ENCODE measurements around the gene SELENON. TPM values are rescaled to one million over a fixed set of nuclear protein-coding genes. Genes with fewer than 3 reads are reported as not detected.

SELENON gene
- total and polyA plus RNA-seq, 2 of the 8 experiments (the other 6 are each of a cell fraction or from before 2014, with no cell fraction given): 43.0 to 77.6 TPM

Other genes starting within 250 kb of the SELENON start
- gene MAN1C1, start 183.4 kb upstream of the SELENON start, total RNA-seq (2021; fragmentation: NEBNext Ultra II Directional; extraction: Animal tissue kit (Norgen Biotek cat#: 25700)): 7.7 and 7.8 TPM in 2 replicates
- 14.4 and 15.2 TPM in 2 replicates for gene MAN1C1, start 183.4 kb upstream of the SELENON start, polyA plus RNA-seq (2011; rRNA removed)
- 20.8 and 23.1 TPM in 2 replicates for gene MTFR1L, start 19.8 kb downstream of the SELENON start, total RNA-seq (2021; fragmentation: NEBNext Ultra II Directional; extraction: Animal tissue kit (Norgen Biotek cat#: 25700))
- 23.1 and 39.9 TPM in 2 replicates for gene MTFR1L, start 19.8 kb downstream of the SELENON start, polyA plus RNA-seq (2011; rRNA removed)
- gene AUNIP, start 59.3 kb downstream of the SELENON start, total RNA-seq (2021; fragmentation: NEBNext Ultra II Directional; extraction: Animal tissue kit (Norgen Biotek cat#: 25700)): 22.9 and 23.2 TPM in 2 replicates
- 15.4 and 18.6 TPM in 2 replicates for gene AUNIP, start 59.3 kb downstream of the SELENON start, polyA plus RNA-seq (2011; rRNA removed)
- 7.3 and 7.7 TPM in 2 replicates for gene PAQR7, start 75.5 kb downstream of the SELENON start, total RNA-seq (2021; fragmentation: NEBNext Ultra II Directional; extraction: Animal tissue kit (Norgen Biotek cat#: 25700))
- 7.4 and 9.0 TPM in 2 replicates for gene PAQR7, start 75.5 kb downstream of the SELENON start, polyA plus RNA-seq (2011; rRNA removed)
- gene STMN1, start 106.2 kb downstream of the SELENON start, total RNA-seq (2021; fragmentation: NEBNext Ultra II Directional; extraction: Animal tissue kit (Norgen Biotek cat#: 25700)): 561 and 564 TPM in 2 replicates
- 78.4 and 116 TPM in 2 replicates for gene STMN1, start 106.2 kb downstream of the SELENON start, polyA plus RNA-seq (2011; rRNA removed)
- 7.6 and 9.3 TPM in 2 replicates for gene PAFAH2, start 197.9 kb downstream of the SELENON start, total RNA-seq (2021; fragmentation: NEBNext Ultra II Directional; extraction: Animal tissue kit (Norgen Biotek cat#: 25700))
- 7.7 and 15.6 TPM in 2 replicates for gene PAFAH2, start 197.9 kb downstream of the SELENON start, polyA plus RNA-seq (2011; rRNA removed)
- gene EXTL1, start 221.6 kb downstream of the SELENON start, total RNA-seq (2021; fragmentation: NEBNext Ultra II Directional; extraction: Animal tissue kit (Norgen Biotek cat#: 25700)): 1.2 and 1.3 TPM in 2 replicates
- gene EXTL1, start 221.6 kb downstream of the SELENON start, polyA plus RNA-seq (2011; rRNA removed): 0.89 and 2.0 TPM in 2 replicates
- 0.19 TPM in 1 of 2 replicates, not detected in the other for gene SLC30A2, start 245.9 kb downstream of the SELENON start, total RNA-seq (2021; fragmentation: NEBNext Ultra II Directional; extraction: Animal tissue kit (Norgen Biotek cat#: 25700))
- gene SLC30A2, start 245.9 kb downstream of the SELENON start, polyA plus RNA-seq (2011; rRNA removed): 0.76 and 0.78 TPM in 2 replicates

Data from H1 (cell line).